ENCODE data around the gene ADGRL4.
"Not testable (repeated sequence)": the region's sequence is repeated elsewhere in the genome, so short reads cannot be mapped to it uniquely, and the experiment has no call there.

DNA sequence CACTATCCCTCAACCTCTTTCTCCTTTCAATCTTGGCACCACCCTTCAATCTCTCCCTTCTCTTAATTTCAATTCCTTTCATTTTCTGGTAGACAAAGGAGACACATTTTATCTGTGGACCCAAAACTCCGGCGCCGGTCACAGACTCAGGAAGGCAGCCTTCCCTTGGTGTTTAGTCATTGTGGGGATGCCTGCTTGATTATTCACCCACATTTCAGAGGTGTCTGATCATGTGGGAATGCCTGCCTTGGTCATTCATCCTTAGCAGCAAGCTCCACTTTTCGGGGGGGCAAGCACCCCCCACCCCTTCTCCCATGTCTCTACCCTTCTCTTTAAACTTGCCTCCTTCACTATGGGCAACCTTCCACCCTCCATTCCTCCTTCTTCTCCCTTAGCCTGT lies 133.7 kb downstream of the ADGRL4 start:
- TF ChIP-seq, protein P1, sequence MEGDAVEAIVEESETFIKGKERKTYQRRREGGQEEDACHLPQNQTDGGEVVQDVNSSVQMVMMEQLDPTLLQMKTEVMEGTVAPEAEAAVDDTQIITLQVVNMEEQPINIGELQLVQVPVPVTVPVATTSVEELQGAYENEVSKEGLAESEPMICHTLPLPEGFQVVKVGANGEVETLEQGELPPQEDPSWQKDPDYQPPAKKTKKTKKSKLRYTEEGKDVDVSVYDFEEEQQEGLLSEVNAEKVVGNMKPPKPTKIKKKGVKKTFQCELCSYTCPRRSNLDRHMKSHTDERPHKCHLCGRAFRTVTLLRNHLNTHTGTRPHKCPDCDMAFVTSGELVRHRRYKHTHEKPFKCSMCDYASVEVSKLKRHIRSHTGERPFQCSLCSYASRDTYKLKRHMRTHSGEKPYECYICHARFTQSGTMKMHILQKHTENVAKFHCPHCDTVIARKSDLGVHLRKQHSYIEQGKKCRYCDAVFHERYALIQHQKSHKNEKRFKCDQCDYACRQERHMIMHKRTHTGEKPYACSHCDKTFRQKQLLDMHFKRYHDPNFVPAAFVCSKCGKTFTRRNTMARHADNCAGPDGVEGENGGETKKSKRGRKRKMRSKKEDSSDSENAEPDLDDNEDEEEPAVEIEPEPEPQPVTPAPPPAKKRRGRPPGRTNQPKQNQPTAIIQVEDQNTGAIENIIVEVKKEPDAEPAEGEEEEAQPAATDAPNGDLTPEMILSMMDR (conservative IDR thresholded peaks at IDR 0.05 in 1 of 2, IDR thresholded peaks at IDR 0.05 in 1 of 2; ENCODE audit: low read depth in 1 of 2, low read length in 2 of 2): not testable (repeated sequence)
- TF ChIP-seq EZH2 (IDR thresholded peaks at IDR 0.05; ENCODE audit: low read length, missing control alignments): not testable (repeated sequence)

Measured in fibroblast of lung (primary cell).